ENCODE data around the gene CFDP1.

CFDP1 gene

DNA sequence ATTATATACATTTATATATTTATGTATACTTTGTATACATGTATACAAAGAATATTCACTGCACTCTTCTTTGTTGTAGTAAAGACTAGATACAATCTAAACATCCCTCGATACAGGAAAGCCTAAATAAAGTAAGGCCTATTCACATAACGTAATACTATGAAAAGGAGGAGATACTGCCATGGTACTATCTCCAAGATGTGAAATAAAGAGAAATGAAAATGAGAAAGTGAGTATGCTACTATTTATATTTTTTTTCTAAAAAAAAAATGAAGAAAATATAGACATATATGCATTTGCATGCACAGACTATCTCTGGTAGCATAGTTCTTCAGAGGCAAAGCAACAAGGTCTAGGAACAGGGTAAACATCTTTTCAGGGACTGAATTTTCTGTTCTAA lies 19.4 kb downstream of the CFDP1 start:
- TF ChIP-seq RAD21 (IDR thresholded peaks at IDR 0.05; ENCODE audit: low read depth) (no peak), CEBPB (IDR thresholded peaks at IDR 0.05) (no peak), TCF12 (IDR thresholded peaks at IDR 0.05; ENCODE audit: low read depth) (no peak), TEAD4 (IDR thresholded peaks at IDR 0.05) (no peak), NFIC (IDR thresholded peaks at IDR 0.05) (no peak), ZBTB7A (IDR thresholded peaks at IDR 0.05; ENCODE audit: low read depth) (no peak), CREB1 (IDR thresholded peaks at IDR 0.05; ENCODE audit: low read depth) (no peak), FOXM1 (IDR thresholded peaks at IDR 0.05; ENCODE audit: borderline replicate concordance, low read depth) (no peak), EGR1 (IDR thresholded peaks at IDR 0.05) (no peak), USF1 (IDR thresholded peaks at IDR 0.05) (no peak), YY1 (IDR thresholded peaks at IDR 0.05; ENCODE audit: low read depth) (no peak), MAX (IDR thresholded peaks at IDR 0.05) (no peak), REST (IDR thresholded peaks at IDR 0.05; ENCODE audit: low read depth) (no peak)

DNA sequence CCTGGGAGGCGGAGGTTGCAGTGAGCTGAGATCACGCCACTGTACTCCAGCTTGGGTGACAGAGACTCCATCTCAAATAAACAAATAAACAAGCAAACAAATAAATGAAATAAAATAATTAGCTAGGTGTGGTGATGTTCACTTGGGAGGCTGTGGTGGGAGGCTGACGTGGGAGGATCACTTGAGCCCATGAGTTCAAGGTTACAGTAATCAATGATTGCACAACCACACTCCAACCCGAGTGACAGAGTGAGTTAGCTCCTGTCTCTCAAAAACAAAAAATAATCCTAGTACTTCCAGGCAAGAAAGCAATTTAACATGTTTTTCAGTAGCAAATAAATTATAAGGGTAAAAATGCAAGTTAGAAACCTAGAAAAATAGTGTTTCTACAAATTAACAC lies 26.4 kb downstream of the CFDP1 start:
- TF ChIP-seq CREB1 (IDR thresholded peaks at IDR 0.05; ENCODE audit: low read depth) (no peak), EGR1 (IDR thresholded peaks at IDR 0.05) (no peak), REST (IDR thresholded peaks at IDR 0.05; ENCODE audit: low read depth) (no peak), EP300 (IDR thresholded peaks at IDR 0.05; ENCODE audit: borderline replicate concordance) (no peak), TAF1 (IDR thresholded peaks at IDR 0.05; ENCODE audit: low read depth) (no peak), MAX (IDR thresholded peaks at IDR 0.05) (no peak), RAD21 (IDR thresholded peaks at IDR 0.05; ENCODE audit: low read depth) (no peak), TEAD4 (IDR thresholded peaks at IDR 0.05) (no peak), YY1 (IDR thresholded peaks at IDR 0.05; ENCODE audit: low read depth) (no peak), TCF12 (IDR thresholded peaks at IDR 0.05; ENCODE audit: low read depth) (no peak), NFIC (IDR thresholded peaks at IDR 0.05) (no peak), ZBTB7A (IDR thresholded peaks at IDR 0.05; ENCODE audit: low read depth) (no peak), FOXM1 (IDR thresholded peaks at IDR 0.05; ENCODE audit: borderline replicate concordance, low read depth) (no peak), CEBPB (IDR thresholded peaks at IDR 0.05) (no peak), USF1 (IDR thresholded peaks at IDR 0.05) (no peak)

DNA sequence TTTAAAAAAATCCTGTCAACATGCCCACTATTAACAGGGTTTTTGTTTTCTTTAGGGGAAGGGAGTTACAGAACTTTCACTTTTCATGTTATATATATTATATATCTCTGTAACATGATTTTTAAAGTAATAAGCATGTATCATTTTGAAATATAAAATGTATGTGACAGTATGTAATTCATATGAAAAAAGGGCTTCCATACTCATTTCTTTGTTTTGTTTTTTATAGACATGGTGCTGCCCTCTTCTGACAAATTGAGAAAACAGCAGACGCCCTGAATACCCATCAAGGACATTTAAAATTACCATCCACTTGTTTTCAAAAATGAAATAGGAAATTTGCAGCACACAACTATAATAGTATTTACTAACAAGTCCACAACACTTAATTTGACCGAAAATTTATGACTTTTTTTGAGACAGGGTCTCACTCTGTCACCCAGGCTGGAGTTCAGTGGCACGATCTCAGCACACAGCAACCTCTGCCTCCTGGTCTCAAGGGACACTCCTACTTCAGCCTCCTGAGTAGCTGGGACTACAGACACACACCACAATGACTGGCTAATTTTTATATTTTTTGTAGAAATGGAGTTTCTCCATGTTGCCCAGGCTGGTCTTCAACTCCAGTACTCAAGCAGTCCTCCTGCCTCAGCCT lies 30.4 kb downstream of the CFDP1 start:
- no peak for TF ChIP-seq ZBTB7A (IDR thresholded peaks at IDR 0.05; ENCODE audit: low read depth)
- TF ChIP-seq YY1 (IDR thresholded peaks at IDR 0.05; ENCODE audit: low read depth): no peak
- no peak for TF ChIP-seq NFIC (IDR thresholded peaks at IDR 0.05)
- no peak for TF ChIP-seq FOXM1 (IDR thresholded peaks at IDR 0.05; ENCODE audit: borderline replicate concordance, low read depth)
- TF ChIP-seq RAD21 (IDR thresholded peaks at IDR 0.05; ENCODE audit: low read depth): no peak
- no peak for TF ChIP-seq EGR1 (IDR thresholded peaks at IDR 0.05)
- TF ChIP-seq TEAD4 (IDR thresholded peaks at IDR 0.05): no peak
- no peak for TF ChIP-seq CREB1 (IDR thresholded peaks at IDR 0.05; ENCODE audit: low read depth)
- TF ChIP-seq EP300 (IDR thresholded peaks at IDR 0.05; ENCODE audit: borderline replicate concordance): no peak
- no peak for TF ChIP-seq TCF12 (IDR thresholded peaks at IDR 0.05; ENCODE audit: low read depth)
- TF ChIP-seq REST (IDR thresholded peaks at IDR 0.05; ENCODE audit: low read depth): no peak
- TF ChIP-seq TAF1 (IDR thresholded peaks at IDR 0.05; ENCODE audit: low read depth): no peak
- no peak for TF ChIP-seq MAX (IDR thresholded peaks at IDR 0.05)
